Kidney epithelial cell (primary cell): ENCODE results near the gene FAM98A. TPM values are rescaled to one million over a fixed set of nuclear protein-coding genes. Genes with fewer than 3 reads are reported as not detected.

ENCODE experiments used
- total RNA-seq: library from RNA; depleted of rRNA; stranded (reverse); fragments of >200 nt; gene quantifications from 2 replicates; pipeline ENCODE4 v1.2.3, GENCODE V29; 2015

FAM98A gene
- total RNA-seq, 1 donor from 2014 or later, result 25.6 TPM

Other genes with a start within 250 kb of the FAM98A start
- 6.7 and 17.6 TPM in 2 replicates for gene RASGRP3, start 122.7 kb downstream of the FAM98A start, total RNA-seq